ENCODE data around the gene TTC13. TPM values are rescaled to one million over a fixed set of nuclear protein-coding genes. Genes with fewer than 3 reads are reported as not detected.

The TTC13 gene
- total RNA-seq, 1 experiment from 2014 or later: 12.3 TPM

DNA sequence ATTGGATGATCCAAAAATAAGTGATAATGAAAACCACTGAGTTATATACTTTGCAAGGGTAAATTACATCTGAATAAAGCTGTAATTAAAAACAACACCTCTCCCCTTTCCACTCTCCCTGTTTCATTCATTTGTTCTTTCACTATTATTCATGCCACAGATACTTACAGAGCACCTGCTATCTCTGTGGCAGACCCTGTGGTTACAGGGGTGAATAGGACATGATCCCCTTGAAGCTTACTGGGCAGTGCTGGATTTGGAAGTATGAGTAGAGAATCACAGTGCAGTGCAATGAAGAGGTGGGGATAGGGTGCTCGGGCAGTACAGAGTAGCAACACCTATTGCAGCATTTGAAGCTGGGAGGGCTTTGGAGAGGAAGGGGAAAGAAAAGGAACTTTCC, 22.0 kb upstream of the TTC13 start:
- no peaks in the 10 kb centered on the region for H3K27me3 ChIP-seq (ENCODE audit: insufficient read depth, low read length)
- H3K9ac ChIP-seq (ENCODE audit: low read length): no peak overlapping the region
- ChIA-PET POLR2A (no interaction called here), CTCF (no interaction called here), RAD21 (ENCODE audit: low non-redundant PET in 1 of 2, low total read pairs in 2 of 2, uncharacterized antibody in 2 of 2, unreplicated experiment in 2 of 2) (no interaction called here)
- no peak overlapping the region for H3K4me2 ChIP-seq (ENCODE audit: low read length)
- DNase-seq (ENCODE audit: low read depth, low spot score) (no peak), ATAC-seq (no peak)
- no peaks in the 10 kb centered on the region for H3K4me1 ChIP-seq (ENCODE audit: control insufficient read depth in 1 of 2, insufficient read depth in 2 of 2, low read length in 2 of 2)
- no peaks in the 10 kb centered on the region for H3K9me3 ChIP-seq (ENCODE audit: control insufficient read depth in 1 of 2, insufficient read depth in 1 of 2, low read depth in 1 of 2, low read length in 2 of 2)
- no peak for TF ChIP-seq EZH2phosphoT487 (IDR thresholded peaks at IDR 0.05; ENCODE audit: borderline replicate concordance)
- TF ChIP-seq POLR2A (IDR thresholded peaks at IDR 0.05; ENCODE audit: borderline replicate concordance, extremely low read depth, insufficient read depth, insufficient read length): no peak
- TF ChIP-seq, protein P1, sequence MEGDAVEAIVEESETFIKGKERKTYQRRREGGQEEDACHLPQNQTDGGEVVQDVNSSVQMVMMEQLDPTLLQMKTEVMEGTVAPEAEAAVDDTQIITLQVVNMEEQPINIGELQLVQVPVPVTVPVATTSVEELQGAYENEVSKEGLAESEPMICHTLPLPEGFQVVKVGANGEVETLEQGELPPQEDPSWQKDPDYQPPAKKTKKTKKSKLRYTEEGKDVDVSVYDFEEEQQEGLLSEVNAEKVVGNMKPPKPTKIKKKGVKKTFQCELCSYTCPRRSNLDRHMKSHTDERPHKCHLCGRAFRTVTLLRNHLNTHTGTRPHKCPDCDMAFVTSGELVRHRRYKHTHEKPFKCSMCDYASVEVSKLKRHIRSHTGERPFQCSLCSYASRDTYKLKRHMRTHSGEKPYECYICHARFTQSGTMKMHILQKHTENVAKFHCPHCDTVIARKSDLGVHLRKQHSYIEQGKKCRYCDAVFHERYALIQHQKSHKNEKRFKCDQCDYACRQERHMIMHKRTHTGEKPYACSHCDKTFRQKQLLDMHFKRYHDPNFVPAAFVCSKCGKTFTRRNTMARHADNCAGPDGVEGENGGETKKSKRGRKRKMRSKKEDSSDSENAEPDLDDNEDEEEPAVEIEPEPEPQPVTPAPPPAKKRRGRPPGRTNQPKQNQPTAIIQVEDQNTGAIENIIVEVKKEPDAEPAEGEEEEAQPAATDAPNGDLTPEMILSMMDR (IDR thresholded peaks at IDR 0.05 in 2 of 3, conservative IDR thresholded peaks at IDR 0.05 in 1 of 3; ENCODE audit: borderline replicate concordance in 1 of 3, insufficient read depth in 1 of 3, low read depth in 2 of 3, low read length in 2 of 3): no peak
- TF ChIP-seq, protein P2, sequence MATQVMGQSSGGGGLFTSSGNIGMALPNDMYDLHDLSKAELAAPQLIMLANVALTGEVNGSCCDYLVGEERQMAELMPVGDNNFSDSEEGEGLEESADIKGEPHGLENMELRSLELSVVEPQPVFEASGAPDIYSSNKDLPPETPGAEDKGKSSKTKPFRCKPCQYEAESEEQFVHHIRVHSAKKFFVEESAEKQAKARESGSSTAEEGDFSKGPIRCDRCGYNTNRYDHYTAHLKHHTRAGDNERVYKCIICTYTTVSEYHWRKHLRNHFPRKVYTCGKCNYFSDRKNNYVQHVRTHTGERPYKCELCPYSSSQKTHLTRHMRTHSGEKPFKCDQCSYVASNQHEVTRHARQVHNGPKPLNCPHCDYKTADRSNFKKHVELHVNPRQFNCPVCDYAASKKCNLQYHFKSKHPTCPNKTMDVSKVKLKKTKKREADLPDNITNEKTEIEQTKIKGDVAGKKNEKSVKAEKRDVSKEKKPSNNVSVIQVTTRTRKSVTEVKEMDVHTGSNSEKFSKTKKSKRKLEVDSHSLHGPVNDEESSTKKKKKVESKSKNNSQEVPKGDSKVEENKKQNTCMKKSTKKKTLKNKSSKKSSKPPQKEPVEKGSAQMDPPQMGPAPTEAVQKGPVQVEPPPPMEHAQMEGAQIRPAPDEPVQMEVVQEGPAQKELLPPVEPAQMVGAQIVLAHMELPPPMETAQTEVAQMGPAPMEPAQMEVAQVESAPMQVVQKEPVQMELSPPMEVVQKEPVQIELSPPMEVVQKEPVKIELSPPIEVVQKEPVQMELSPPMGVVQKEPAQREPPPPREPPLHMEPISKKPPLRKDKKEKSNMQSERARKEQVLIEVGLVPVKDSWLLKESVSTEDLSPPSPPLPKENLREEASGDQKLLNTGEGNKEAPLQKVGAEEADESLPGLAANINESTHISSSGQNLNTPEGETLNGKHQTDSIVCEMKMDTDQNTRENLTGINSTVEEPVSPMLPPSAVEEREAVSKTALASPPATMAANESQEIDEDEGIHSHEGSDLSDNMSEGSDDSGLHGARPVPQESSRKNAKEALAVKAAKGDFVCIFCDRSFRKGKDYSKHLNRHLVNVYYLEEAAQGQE (IDR thresholded peaks at IDR 0.05; ENCODE audit: low read depth): no peak
- no peak for TF ChIP-seq POLR2AphosphoS5 (IDR thresholded peaks at IDR 0.05; ENCODE audit: low read depth, low read length)
- TF ChIP-seq SRF (IDR thresholded peaks at IDR 0.05; ENCODE audit: low read depth): no peak
- no peak for TF ChIP-seq JUND (IDR thresholded peaks at IDR 0.05)
- TF ChIP-seq, protein P3, sequence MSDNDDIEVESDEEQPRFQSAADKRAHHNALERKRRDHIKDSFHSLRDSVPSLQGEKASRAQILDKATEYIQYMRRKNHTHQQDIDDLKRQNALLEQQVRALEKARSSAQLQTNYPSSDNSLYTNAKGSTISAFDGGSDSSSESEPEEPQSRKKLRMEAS (IDR thresholded peaks at IDR 0.05): no peak
- TF ChIP-seq, protein P4, sequence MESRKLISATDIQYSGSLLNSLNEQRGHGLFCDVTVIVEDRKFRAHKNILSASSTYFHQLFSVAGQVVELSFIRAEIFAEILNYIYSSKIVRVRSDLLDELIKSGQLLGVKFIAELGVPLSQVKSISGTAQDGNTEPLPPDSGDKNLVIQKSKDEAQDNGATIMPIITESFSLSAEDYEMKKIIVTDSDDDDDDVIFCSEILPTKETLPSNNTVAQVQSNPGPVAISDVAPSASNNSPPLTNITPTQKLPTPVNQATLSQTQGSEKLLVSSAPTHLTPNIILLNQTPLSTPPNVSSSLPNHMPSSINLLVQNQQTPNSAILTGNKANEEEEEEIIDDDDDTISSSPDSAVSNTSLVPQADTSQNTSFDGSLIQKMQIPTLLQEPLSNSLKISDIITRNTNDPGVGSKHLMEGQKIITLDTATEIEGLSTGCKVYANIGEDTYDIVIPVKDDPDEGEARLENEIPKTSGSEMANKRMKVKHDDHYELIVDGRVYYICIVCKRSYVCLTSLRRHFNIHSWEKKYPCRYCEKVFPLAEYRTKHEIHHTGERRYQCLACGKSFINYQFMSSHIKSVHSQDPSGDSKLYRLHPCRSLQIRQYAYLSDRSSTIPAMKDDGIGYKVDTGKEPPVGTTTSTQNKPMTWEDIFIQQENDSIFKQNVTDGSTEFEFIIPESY (IDR thresholded peaks at IDR 0.05; ENCODE audit: extremely low read depth, insufficient replicate concordance, low read length): no peak
- TF ChIP-seq ZFX (IDR thresholded peaks at IDR 0.05): no peak
- no peak for TF ChIP-seq CBX3 (IDR thresholded peaks at IDR 0.05; ENCODE audit: low read depth)
- no peak for TF ChIP-seq CEBPB (IDR thresholded peaks at IDR 0.05; ENCODE audit: low read depth)
- TF ChIP-seq TCF7L2 (IDR thresholded peaks at IDR 0.05; ENCODE audit: borderline replicate concordance, extremely low read depth, insufficient read depth, insufficient read length): no peak
- no peak for TF ChIP-seq SIN3A (IDR thresholded peaks at IDR 0.05; ENCODE audit: low read depth)
- no peaks in the 10 kb centered on the region for H4K20me1 ChIP-seq (ENCODE audit: insufficient read depth)
- H2AFZ ChIP-seq (ENCODE audit: low read depth, low read length, poor library complexity, severe bottlenecking): no peak overlapping the region
- intact Hi-C loops (cut with micrococcal nuclease): no loop called here
- no peak overlapping the region for H3K4me3 ChIP-seq (replicated peaks in 1 of 2; ENCODE audit: low read depth in 1 of 2, low read length in 2 of 2)
- no peaks in the 10 kb centered on the region for H3K9me2 ChIP-seq (ENCODE audit: insufficient read depth)
- BruUV-seq (replicated peaks): no TSS peak
- H3K36me3 ChIP-seq (ENCODE audit: control insufficient read depth in 1 of 2, insufficient read depth in 2 of 2, low read length in 2 of 2): peaks cover 13 to 29% of the 10 kb centered on the region in 2 experiments; a peak in 3 of 4 replicates
- no peaks in the 10 kb centered on the region for H3K79me2 ChIP-seq (ENCODE audit: insufficient read depth, low read length)
- H3K27ac ChIP-seq (ENCODE audit: low read depth, low read length): no peak overlapping the region
